HCT116 (cell line): ENCODE results near the gene SYNE2.

ENCODE experiments used
- ATF3 ChIP-seq: IDR thresholded peaks from 2 replicates; pipeline ENCODE4 v1.6.1; 2012
- CEBPB ChIP-seq: IDR thresholded peaks from 2 replicates; pipeline ENCODE4 v1.6.1; 2012; ENCODE audit warnings: low read depth
- CTCF ChIP-seq, 3 experiments: fragments of 200-600 bp in 1 of 3; sonication (generic) in 1 of 3; IDR thresholded peaks in 2 of 3; conservative IDR thresholded peaks in 1 of 3; 2 replicates each; pipeline ENCODE4 v1.5.1; 2012 to 2017; ENCODE audit warnings: low read depth in 2 of 3, low read length in 2 of 3, antibody characterized with exemption in 1 of 3, borderline replicate concordance in 1 of 3, control low read depth in 1 of 3, mild to moderate bottlenecking in 1 of 3, mixed read lengths in 1 of 3, mixed run types in 1 of 3, moderate library complexity in 1 of 3; ENCODE audit not compliant: insufficient read depth in 1 of 3
- ELF1 ChIP-seq: IDR thresholded peaks from 2 replicates; pipeline ENCODE4 v1.6.1; 2012; ENCODE audit warnings: low read depth, borderline replicate concordance
- EZH2 ChIP-seq: fragments of 200-600 bp; sonication (generic); IDR thresholded peaks from 2 replicates; pipeline ENCODE4 v1.6.1; 2017; ENCODE audit warnings: antibody characterized with exemption, mixed run types
- POLR2A ChIP-seq: IDR thresholded peaks from 2 replicates; pipeline ENCODE4 v1.7.0; 2011; ENCODE audit warnings: borderline replicate concordance; ENCODE audit not compliant: insufficient read depth, insufficient read length; ENCODE audit errors: extremely low read depth
- SIN3A ChIP-seq: IDR thresholded peaks from 2 replicates; pipeline ENCODE4 v1.6.1; 2012; ENCODE audit warnings: low read depth
- SP1 ChIP-seq: IDR thresholded peaks from 2 replicates; pipeline ENCODE4 v1.6.1; 2012; ENCODE audit warnings: low read depth
- SRF ChIP-seq: IDR thresholded peaks from 2 replicates; pipeline ENCODE4 v1.6.1; 2012; ENCODE audit warnings: low read depth
- TCF7L2 ChIP-seq: IDR thresholded peaks from 2 replicates; pipeline ENCODE4 v1.7.0; 2011; ENCODE audit warnings: borderline replicate concordance, inconsistent platforms; ENCODE audit not compliant: insufficient read depth, insufficient read length; ENCODE audit errors: extremely low read depth
- YY1 ChIP-seq: IDR thresholded peaks from 2 replicates; pipeline ENCODE4 v1.6.1; 2011; ENCODE audit warnings: low read length, low read depth, moderate library complexity, mild to moderate bottlenecking; ENCODE audit not compliant: insufficient replicate concordance; ENCODE audit errors: extremely low read depth
- ZFX ChIP-seq: fragments of 450-650 bp; IDR thresholded peaks from 2 replicates; pipeline ENCODE4 v1.6.1; 2017
- ZNF274 ChIP-seq: fragments of 200-500 bp; sonication (Bioruptor generic); IDR thresholded peaks from 2 replicates; pipeline ENCODE4 v1.6.1; 2014; ENCODE audit warnings: mild to moderate bottlenecking, low read depth, low read length, inconsistent platforms

- TF ChIP-seq CTCF (IDR thresholded peaks at IDR 0.05 in 2 of 3, conservative IDR thresholded peaks at IDR 0.05 in 1 of 3; ENCODE audit: borderline replicate concordance in 1 of 3, insufficient read depth in 1 of 3, low read depth in 2 of 3, low read length in 2 of 3), result no peak
- TF ChIP-seq EZH2, result no peak
- no peak for TF ChIP-seq YY1
- no peak for TF ChIP-seq ZFX
- TF ChIP-seq SRF, result no peak
- no peak for TF ChIP-seq POLR2A
- no peak for TF ChIP-seq CEBPB
- no peak for TF ChIP-seq SP1
- TF ChIP-seq TCF7L2, result no peak
- TF ChIP-seq ATF3, result no peak
- TF ChIP-seq ELF1, result no peak
- TF ChIP-seq SIN3A, result no peak
- no peak for TF ChIP-seq ZNF274
Measured at GRCh38 chr14:64208261-64208660, 355.5 kb downstream of the SYNE2 start.
